Keratinocyte (primary cell): ENCODE measurements around the gene BPIFA3. TPM values are rescaled to one million over a fixed set of nuclear protein-coding genes. Genes with fewer than 3 reads are reported as not detected.

Source experiments
- DNase-seq: peaks from one replicate; pipeline ENCODE4 v3.0.0-alpha.2; 2011; ENCODE audit warnings: low read depth, missing footprints, low spot score
- FAIRE-seq: peaks from 2 replicates; lab custom pipeline; 2011; peaks lifted over from hg19 to GRCh38; lab: Jason Lieb, UNC
- H2AFZ ChIP-seq: 2 replicates; pipeline ENCODE4 v1.6.0; 2012; ENCODE audit warnings: low read length, control low read depth, inconsistent platforms; ENCODE audit not compliant: control insufficient read depth
- H3K27ac ChIP-seq: 2 replicates; pipeline ENCODE4 v1.5.1; 2011; ENCODE audit warnings: low read length; ENCODE audit not compliant: control insufficient read depth, insufficient read depth
- H3K27me3 ChIP-seq: 3 replicates; pipeline ENCODE4 v1.6.0; 2011; ENCODE audit warnings: low read length; ENCODE audit not compliant: control insufficient read depth, insufficient read depth; ENCODE audit errors: extremely low read depth
- H3K36me3 ChIP-seq, 2 experiments: 2 replicates in 1 of 2; 3 replicates in 1 of 2; pipeline ENCODE4 v1.5.1; 2011; ENCODE audit warnings: low read length in 2 of 2, mild to moderate bottlenecking in 1 of 2; ENCODE audit not compliant: control insufficient read depth in 2 of 2, insufficient read depth in 2 of 2; ENCODE audit errors: extremely low read depth in 1 of 2
- H3K4me1 ChIP-seq: 3 replicates; pipeline ENCODE4 v1.5.1; 2011; ENCODE audit warnings: low read length; ENCODE audit not compliant: control insufficient read depth, insufficient read depth; ENCODE audit errors: extremely low read depth
- H3K4me2 ChIP-seq: 3 replicates; pipeline ENCODE4 v1.6.0; 2011; ENCODE audit warnings: low read depth, low read length; ENCODE audit not compliant: control insufficient read depth, insufficient read depth; ENCODE audit errors: extremely low read depth
- H3K4me3 ChIP-seq, 3 experiments: fragments of 200-600 bp in 1 of 3; sonication (generic) in 1 of 3; 2 replicates in 2 of 3; 3 replicates in 1 of 3; pipeline ENCODE4 v1.5.1; 2011 to 2016; ENCODE audit warnings: low read length in 3 of 3, mild to moderate bottlenecking in 3 of 3, control low read depth in 2 of 3, inconsistent platforms in 1 of 3, low read depth in 1 of 3, mixed read lengths in 1 of 3, mixed run types in 1 of 3, moderate library complexity in 1 of 3; ENCODE audit not compliant: control insufficient read depth in 2 of 3, insufficient read depth in 2 of 3; ENCODE audit errors: extremely low read depth in 1 of 3
- H3K79me2 ChIP-seq: 2 replicates; pipeline ENCODE4 v1.6.0; 2012; ENCODE audit warnings: low read length; ENCODE audit not compliant: control insufficient read depth, insufficient read depth
- H3K9ac ChIP-seq: 3 replicates; pipeline ENCODE4 v1.6.0; 2011; ENCODE audit warnings: low read length; ENCODE audit not compliant: control insufficient read depth, insufficient read depth; ENCODE audit errors: extremely low read depth
- H3K9me1 ChIP-seq: 3 replicates; pipeline ENCODE4 v1.6.0; 2011; ENCODE audit warnings: low read length; ENCODE audit not compliant: control insufficient read depth, insufficient read depth; ENCODE audit errors: extremely low read depth
- H3K9me3 ChIP-seq: 2 replicates; pipeline ENCODE4 v1.5.1; 2012; ENCODE audit warnings: low read depth, low read length; ENCODE audit not compliant: control insufficient read depth
- H4K20me1 ChIP-seq: 3 replicates; pipeline ENCODE4 v1.6.0; 2011; ENCODE audit warnings: low read length; ENCODE audit not compliant: control insufficient read depth, insufficient read depth; ENCODE audit errors: extremely low read depth
- EZH2 ChIP-seq: IDR thresholded peaks from one replicate; pipeline ENCODE4 v1.6.1; 2012; ENCODE audit warnings: inconsistent platforms, mild to moderate bottlenecking, low read length, moderate library complexity
- dilution Hi-C: fragments of 300-500 bp; cut with MboI; formaldehyde crosslinking; loops from one replicate; pipeline ENCODE4 v1.7.0; 2020; ENCODE audit warnings: low sequenced_read_pairs; ENCODE audit not compliant: extremely low pct_ligation_motif_present
- polyA plus RNA-seq, 5 experiments: library from polyadenylated mRNA; depleted of rRNA in 3 of 5; stranded (reverse) in 3 of 5; stranded (forward) in 1 of 5; unstranded in 1 of 5; fragments of >200 nt; gene quantifications; 1 replicate in 1 of 5; 2 replicates in 3 of 5; 3 replicates in 1 of 5; pipeline versions ENCODE4 v1.2.1 to v1.2.3, GENCODE V29; 2011 to 2012; ENCODE audit warnings: missing spikeins in 2 of 5, low read depth in 1 of 5, low replicate concordance in 1 of 5
- TF ChIP-seq, protein P1 (sequence below), 3 experiments: IDR thresholded peaks in 1 of 3; conservative IDR thresholded peaks in 1 of 3; optimal IDR thresholded peaks in 1 of 3; 2 replicates in 2 of 3; 3 replicates in 1 of 3; pipeline versions ENCODE3 to v1.5.1; 2011; ENCODE audit warnings: low read length in 3 of 3, mild to moderate bottlenecking in 3 of 3, moderate library complexity in 2 of 3, control low read depth in 1 of 3, inconsistent platforms in 1 of 3; ENCODE audit not compliant: insufficient read depth in 2 of 3; ENCODE audit errors: extremely low read depth in 1 of 3

The BPIFA3 gene
- polyA plus RNA-seq, 1 donor (not counting 4 experiments of a cell fraction or from before 2014, with no cell fraction given) = not detected

GRCh38 chr20:33267701-33268100 is 50.5 kb downstream of the BPIFA3 start:
- no peak for DNase-seq
- Histone ChIP-seq H4K20me1 (no peaks in the 10 kb centered on the region), H3K4me1 (no peaks in the 10 kb centered on the region), H3K36me3 (no peaks in the 10 kb centered on the region), H3K27me3 (no peaks in the 10 kb centered on the region), H3K4me3 (no peak overlapping the region), H3K4me2 (no peak overlapping the region), H3K9me1 (no peaks in the 10 kb centered on the region), H3K79me2 (no peaks in the 10 kb centered on the region), H3K9ac (no peak overlapping the region), H3K9me3 (no peaks in the 10 kb centered on the region), H3K27ac (no peak overlapping the region), H2AFZ (no peak overlapping the region)
- dilution Hi-C loops = no loop called here
- TF ChIP-seq, protein P1, sequence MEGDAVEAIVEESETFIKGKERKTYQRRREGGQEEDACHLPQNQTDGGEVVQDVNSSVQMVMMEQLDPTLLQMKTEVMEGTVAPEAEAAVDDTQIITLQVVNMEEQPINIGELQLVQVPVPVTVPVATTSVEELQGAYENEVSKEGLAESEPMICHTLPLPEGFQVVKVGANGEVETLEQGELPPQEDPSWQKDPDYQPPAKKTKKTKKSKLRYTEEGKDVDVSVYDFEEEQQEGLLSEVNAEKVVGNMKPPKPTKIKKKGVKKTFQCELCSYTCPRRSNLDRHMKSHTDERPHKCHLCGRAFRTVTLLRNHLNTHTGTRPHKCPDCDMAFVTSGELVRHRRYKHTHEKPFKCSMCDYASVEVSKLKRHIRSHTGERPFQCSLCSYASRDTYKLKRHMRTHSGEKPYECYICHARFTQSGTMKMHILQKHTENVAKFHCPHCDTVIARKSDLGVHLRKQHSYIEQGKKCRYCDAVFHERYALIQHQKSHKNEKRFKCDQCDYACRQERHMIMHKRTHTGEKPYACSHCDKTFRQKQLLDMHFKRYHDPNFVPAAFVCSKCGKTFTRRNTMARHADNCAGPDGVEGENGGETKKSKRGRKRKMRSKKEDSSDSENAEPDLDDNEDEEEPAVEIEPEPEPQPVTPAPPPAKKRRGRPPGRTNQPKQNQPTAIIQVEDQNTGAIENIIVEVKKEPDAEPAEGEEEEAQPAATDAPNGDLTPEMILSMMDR (optimal IDR thresholded peaks at IDR 0.05 in 1 of 3, IDR thresholded peaks at IDR 0.05 in 1 of 3, conservative IDR thresholded peaks at IDR 0.05 in 1 of 3; ENCODE audit: extremely low read depth in 1 of 3, insufficient read depth in 2 of 3, low read length in 3 of 3) = no peak
- no peak for TF ChIP-seq EZH2
- FAIRE-seq = no peak

- Histone ChIP-seq H3K4me1 (no peaks in the 10 kb centered on the region), H2AFZ (no peak overlapping the region), H3K9me3 (no peaks in the 10 kb centered on the region), H3K9me1 (no peaks in the 10 kb centered on the region), H4K20me1 (no peaks in the 10 kb centered on the region), H3K9ac (no peak overlapping the region), H3K4me2 (no peak overlapping the region), H3K79me2 (no peaks in the 10 kb centered on the region), H3K27ac (no peak overlapping the region), H3K36me3 (no peaks in the 10 kb centered on the region), H3K4me3 (no peak overlapping the region), H3K27me3 (peaks cover 7% of the 10 kb centered on the region)
- dilution Hi-C loops = no loop called here
- DNase-seq = no peak
- TF ChIP-seq EZH2 = no peak
- TF ChIP-seq, protein P1 (optimal IDR thresholded peaks at IDR 0.05 in 1 of 3, IDR thresholded peaks at IDR 0.05 in 1 of 3, conservative IDR thresholded peaks at IDR 0.05 in 1 of 3; ENCODE audit: extremely low read depth in 1 of 3, insufficient read depth in 2 of 3, low read length in 3 of 3) = no peak
- FAIRE-seq = no peak
Observed at GRCh38 chr20:33272155-33272873, 55.2 kb downstream of the BPIFA3 start.
